Measurements from ENCODE around the gene BAIAP2.

Gene BAIAP2, protein sequence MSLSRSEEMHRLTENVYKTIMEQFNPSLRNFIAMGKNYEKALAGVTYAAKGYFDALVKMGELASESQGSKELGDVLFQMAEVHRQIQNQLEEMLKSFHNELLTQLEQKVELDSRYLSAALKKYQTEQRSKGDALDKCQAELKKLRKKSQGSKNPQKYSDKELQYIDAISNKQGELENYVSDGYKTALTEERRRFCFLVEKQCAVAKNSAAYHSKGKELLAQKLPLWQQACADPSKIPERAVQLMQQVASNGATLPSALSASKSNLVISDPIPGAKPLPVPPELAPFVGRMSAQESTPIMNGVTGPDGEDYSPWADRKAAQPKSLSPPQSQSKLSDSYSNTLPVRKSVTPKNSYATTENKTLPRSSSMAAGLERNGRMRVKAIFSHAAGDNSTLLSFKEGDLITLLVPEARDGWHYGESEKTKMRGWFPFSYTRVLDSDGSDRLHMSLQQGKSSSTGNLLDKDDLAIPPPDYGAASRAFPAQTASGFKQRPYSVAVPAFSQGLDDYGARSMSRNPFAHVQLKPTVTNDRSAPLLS

DNA sequence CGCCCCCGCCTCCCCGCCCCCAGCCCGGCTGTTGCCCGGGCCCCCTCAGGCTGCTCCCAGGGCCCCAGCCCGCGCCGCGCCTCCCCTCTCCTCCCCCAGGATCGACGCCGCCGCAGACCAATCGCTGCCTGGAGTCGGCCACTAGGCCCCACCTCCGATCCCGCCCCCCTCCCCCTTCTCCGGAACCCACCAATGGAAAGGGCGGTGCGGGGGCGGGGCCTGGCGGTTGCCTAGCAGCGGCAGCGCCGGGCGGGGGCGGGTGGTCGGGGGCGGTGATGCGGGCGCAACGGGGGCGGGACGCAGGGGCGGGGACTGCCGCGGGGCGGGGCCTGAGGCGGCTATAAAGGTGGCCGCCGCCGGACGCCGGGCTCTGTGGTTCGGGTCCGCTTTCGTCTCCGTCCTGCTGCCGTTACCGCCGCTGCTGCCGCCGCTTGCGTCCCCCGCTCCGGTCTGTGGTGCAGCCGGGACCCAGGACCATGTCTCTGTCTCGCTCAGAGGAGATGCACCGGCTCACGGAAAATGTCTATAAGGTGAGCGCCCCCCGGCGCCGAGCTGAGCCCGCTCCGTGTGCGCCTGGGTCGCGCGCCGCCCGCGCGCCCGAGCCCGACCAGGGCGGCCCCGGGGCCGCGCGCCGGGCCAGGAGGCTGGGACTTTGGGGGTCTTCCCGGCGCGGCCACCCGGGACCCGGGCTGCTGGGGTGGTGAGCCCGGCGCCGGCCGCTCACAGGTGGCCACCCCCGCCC is at the start of gene BAIAP2:
Gene BAIAP2, plus strand, starts transcription at position 373 of the 742 bp plus-strand sequence. Its CDS starts 104 bp downstream, at position 477.
- DNase-seq (ENCODE audit: low spot score), result peak; percentile 100

- DNase-seq (ENCODE audit: low spot score), result no peak
These were observed 48.9 kb upstream of the BAIAP2 start for GRCh38 chr17:80986046-80986445.

- DNase-seq (ENCODE audit: low spot score), result no peak
These were observed 48.0 kb upstream of the BAIAP2 start for GRCh38 chr17:80986816-80987475.

DNA sequence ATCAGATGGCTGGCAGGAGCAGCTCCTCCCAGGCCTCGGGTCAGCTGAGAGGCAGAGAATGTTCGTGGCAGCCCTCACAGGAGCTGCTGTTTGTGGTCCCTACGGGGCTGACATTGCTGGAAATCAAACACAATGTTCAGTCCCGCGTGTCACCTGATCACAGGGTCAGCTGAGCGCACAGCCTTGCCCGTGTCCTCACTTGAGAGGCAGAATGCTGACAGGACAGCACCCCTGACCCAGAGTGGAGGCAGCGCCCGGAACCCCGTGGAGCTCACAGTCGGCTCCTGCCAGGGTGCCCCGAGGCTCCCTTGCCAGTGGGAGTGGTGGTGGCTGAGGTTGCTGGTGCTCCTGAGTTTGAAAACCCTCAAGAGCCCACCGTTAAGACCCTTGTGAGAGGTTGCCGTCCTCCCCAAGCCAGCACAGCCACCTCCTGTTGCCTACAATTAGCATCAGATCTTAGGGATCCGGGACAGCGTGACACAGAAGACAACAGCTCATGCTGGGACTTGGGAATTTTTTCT is 47.0 kb upstream of the BAIAP2 start:
- DNase-seq (ENCODE audit: low spot score), result no peak

DNA sequence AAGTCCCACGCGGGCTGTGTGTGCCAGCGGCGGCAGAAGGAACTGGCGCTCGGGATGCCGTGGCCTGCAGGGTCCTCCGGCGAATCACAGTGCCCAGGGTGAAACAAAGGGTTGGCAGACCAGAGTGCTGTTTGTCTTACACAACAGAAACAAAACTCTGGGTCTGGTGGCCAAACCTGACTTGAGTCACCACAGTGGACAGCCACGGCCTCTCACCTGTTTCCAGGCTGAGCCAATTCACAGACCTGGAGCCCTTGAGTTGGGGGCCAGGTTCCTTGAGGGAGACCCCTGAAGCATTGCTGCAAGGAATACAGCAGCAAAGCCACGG is 45.4 kb upstream of the BAIAP2 start:
- DNase-seq (ENCODE audit: low spot score), result no peak

DNA sequence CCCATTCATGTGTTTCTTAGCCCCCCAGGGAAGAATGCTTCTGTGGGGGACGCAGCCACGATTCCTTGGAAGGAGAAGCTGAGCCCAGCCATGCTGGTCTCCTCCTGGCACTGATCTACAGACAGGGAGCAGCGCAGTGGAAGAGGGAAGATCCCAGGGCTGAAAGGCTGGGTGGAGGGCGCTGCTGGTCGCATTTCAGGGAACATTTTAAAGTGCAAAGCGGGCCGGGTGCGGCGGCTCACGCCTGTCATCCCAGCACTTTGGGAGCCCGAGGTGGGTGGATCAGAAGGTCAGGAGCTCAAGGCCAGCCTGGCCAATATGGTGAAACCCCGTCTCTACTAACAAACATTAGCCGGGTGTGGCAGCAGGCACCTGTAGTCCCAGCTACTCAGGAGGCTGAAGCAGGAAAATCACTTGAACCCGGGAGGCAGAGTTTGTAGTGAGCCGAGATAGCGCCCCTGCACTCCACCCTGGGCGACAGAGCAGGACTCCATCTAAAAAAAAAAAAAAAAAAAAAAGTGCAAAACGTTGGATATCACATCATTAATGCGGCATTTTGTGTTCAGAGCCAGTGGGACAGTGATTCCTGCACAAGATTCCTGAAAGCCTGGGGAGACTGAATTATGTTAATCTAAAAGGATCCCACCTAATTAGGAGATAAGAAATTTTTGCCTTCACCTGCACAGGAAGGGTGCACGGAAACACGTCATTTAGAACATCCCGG is 43.9 kb upstream of the BAIAP2 start:
- no peak for DNase-seq (ENCODE audit: low spot score)

GRCh38 chr17:80991645-80992076 is 43.3 kb upstream of the BAIAP2 start, which contains the start of gene CHMP6:
Gene CHMP6 (plus strand): TSS chr17:80991841. CDS start chr17:80991919, 78 bp downstream.
- DNase-seq (ENCODE audit: low spot score), result peak; percentile 95

DNA sequence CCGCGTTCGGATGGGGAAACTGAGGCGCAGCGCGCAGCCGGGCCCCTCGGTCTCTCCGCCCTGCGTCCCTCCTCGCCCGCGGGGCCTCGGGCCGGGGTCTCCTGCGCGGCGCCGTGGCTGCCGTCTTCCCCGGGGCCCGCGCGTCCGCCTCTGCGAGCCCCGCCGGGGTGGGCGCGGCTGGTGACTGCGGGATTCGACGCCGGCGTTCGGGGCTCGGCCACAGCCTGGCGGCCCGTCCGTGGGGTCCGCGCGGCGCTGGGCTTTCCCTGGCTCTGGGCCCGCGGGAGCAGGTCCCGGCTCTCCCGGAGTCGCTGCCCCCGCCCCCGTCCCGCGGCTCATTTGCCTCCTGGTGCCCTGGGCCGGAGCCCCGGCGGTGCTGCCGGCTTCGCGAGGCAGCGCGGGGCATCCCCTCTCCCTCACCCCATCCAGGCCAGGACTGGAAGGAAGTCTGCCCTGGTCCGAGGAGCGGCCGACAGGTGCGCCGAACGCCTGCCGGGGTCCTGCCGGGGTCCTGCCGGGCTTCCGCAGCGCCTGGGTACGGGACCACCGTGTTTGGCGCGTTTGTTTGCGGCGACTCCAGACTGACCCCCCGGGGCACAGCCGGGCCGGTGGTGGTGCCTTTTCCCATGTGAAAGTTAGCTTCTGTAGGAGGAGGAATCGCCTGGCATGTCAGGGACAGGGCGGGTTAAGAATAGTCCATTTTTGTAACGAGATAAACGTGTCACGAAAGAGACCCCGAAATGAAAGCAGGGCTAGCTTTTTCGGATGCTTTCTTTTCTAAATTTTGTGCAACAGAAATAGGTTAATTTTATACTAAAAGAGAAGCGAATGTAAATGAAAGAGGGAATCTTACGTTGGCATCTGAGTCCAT is 42.6 kb upstream of the BAIAP2 start:
- peak; percentile 56 for DNase-seq (ENCODE audit: low spot score)

DNA sequence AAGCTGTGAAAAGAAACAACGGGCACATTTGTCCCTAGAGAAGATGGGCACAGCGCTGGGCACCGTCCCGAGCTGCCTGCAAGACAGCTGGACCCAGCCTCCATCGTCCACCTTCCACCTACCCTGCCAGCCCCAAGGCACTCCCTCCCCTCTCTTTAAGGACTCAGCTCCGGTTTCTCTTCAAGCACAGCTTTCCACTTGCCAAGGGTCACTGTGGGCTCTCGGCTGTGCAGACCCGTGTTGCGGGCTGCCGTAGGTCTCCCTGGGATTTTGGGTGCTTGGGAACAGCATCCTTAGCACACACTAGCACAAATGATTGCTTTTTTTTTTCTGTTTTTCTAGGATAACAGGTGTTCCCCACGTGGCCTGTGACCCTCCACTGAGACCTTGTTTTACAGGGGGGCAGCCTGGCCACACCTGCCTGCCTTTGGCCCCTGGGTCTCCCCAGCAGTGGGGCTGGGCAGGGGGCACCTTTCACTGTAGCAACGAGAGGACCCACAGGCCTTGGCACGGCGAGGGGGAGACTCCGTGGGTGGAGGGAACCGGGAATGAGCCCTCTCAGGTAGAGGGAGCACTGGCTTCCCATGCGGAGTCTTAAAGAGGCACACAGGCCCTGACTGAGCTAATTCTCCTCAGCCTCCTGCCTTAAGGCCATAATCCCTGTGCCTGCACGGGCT is 41.9 kb upstream of the BAIAP2 start:
- DNase-seq (ENCODE audit: low spot score), result no peak

GRCh38 chr17:80995131-80995530 is 39.8 kb upstream of the BAIAP2 start:
- DNase-seq (ENCODE audit: low spot score), result no peak

DNA sequence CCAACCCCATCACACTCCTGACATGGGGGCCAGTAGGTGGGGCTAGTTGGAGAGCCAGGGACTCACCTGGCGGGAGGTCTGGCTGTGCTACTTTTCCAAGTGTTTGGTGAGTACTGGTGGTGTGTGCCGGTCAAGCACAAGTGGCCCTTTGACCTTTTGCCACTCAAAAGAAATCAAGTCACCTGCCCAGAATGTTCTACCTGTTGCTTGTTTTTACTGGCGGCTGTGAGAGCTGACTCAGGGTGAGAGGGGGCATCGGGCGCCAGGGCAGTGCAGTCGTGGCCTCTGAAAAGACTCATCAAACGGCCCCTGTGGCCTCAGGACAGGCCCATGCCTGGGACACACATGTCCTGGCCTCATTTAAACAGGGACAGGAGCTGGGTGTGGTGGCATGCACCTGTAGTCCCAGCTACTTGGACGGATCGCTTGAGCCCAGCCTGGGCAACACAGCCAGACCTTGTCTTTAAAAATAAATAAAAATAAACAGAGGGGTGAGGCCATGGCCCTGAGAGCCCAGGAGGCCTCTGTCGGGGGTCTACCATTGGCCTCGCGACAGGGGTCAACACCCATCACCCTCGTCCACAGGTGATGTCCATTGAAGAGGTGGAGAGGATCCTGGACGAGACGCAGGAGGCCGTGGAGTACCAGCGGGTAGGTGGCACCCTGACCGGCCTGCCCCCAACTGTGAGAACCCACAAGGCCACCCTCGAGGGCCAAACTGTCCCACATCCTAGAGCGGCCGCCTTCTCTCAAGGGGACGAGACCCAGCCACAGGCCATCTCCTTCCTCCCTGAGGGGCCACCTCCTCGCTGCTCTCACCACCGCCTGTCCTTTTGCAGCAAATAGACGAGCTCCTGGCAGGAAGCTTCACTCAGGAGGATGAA is 38.3 kb upstream of the BAIAP2 start:
- DNase-seq (ENCODE audit: low spot score), result no peak

GRCh38 chr17:80997424-80998117 is 37.4 kb upstream of the BAIAP2 start:
- no peak for DNase-seq (ENCODE audit: low spot score)

DNA sequence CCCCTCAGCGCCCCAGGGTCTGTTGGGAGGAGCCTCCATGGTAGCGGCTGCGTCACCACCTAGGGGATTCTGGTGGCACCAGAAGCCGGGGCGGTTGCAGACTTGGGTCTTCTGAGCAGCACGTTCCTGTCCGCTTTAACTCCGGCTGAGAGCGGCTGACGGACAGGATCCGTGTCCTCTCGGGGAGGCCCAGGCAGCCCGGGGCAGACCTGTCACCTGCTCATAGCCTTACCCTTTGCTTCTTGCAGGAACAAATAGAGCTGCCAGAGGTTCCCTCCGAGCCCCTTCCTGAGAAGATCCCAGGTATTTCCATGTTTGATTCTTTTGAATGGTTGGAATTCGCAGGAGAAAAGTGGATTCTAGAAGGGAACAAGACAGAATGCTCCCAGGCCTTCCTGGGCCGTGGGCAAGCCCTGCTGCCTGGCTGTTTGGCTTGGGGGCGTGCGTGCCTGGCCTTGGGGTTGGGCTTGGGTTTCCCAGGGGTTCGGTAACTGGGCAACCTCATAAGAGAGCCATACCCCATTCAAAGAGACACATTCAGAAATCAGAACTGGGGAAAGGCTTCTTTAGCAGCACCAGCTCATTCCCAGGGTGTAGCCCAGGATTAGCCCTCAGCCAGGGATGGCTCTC is 36.7 kb upstream of the BAIAP2 start:
- no peak for DNase-seq (ENCODE audit: low spot score)

- DNase-seq (ENCODE audit: low spot score), result no peak
These were observed 36.0 kb upstream of the BAIAP2 start for GRCh38 chr17:80998748-80999535.

- no peak for DNase-seq (ENCODE audit: low spot score)
These were observed 35.2 kb upstream of the BAIAP2 start for GRCh38 chr17:80999536-81000333.

DNA sequence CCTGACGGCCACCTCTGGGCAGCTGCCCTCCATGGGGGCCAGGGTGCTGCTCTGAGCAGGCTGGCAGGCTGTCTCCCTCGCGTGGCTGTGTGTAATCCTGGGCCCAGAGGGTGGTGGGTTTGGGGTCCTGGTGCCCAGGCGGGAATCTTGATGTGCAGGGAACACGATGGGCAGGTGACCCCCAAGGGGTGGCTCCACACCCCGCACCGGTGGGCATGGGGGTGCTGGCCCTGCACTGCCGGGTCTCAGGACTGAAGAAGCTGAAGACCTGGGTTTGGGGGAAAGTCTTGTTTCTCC is 34.7 kb upstream of the BAIAP2 start:
- DNase-seq (ENCODE audit: low spot score), result no peak

Measured in GM03348 (cell line).